Stimulated activated CD4-positive, alpha-beta T cell treated with anti-CD3 and anti-CD28 coated beads, TNF-alpha, amount 100 ng/mL, for 4 hours (primary cell): Measurements from ENCODE around the gene KRTAP21-3.
"Not testable (repeated sequence)": the region's sequence is repeated elsewhere in the genome, so short reads cannot be mapped to it uniquely, and the experiment has no call there.

Source experiments
- DNase-seq, 3 experiments: peaks; one replicate each; pipeline ENCODE4 v3.0.0-alpha.2; 2020; ENCODE audit warnings: low read depth in 3 of 3

KRTAP21-3 gene

GRCh38 chr21:30718239-30718909 lies at the start of gene KRTAP21-3:
KRTAP21-3 (minus strand) TSS chr21:30718777; CDS start chr21:30718759, 18 bp downstream.
- no peak for DNase-seq

- DNase-seq: no peak
Measured at GRCh38 chr21:30760776-30761175, 42.2 kb upstream of the KRTAP21-3 start.

- DNase-seq: no peak
Measured at GRCh38 chr21:30758306-30758705, 39.7 kb upstream of the KRTAP21-3 start.

GRCh38 chr21:30755328-30755727 lies 36.8 kb upstream of the KRTAP21-3 start, which contains the start of gene KRTAP21-1:
KRTAP21-1 (minus strand) TSS chr21:30755428; CDS start chr21:30755378, 50 bp downstream.
- DNase-seq: not testable (repeated sequence)

GRCh38 chr21:30747159-30747558 lies 28.6 kb upstream of the KRTAP21-3 start, which contains the start of gene KRTAP21-2:
KRTAP21-2 (minus strand) TSS chr21:30747259; CDS start chr21:30747202, 57 bp downstream.
- DNase-seq: no peak

GRCh38 chr21:30740462-30740861 lies 21.9 kb upstream of the KRTAP21-3 start:
- DNase-seq: no peak

GRCh38 chr21:30733026-30733425 lies 14.4 kb upstream of the KRTAP21-3 start:
- DNase-seq: no peak

- no peak for DNase-seq
Measured at GRCh38 chr21:30726726-30727125, 8.1 kb upstream of the KRTAP21-3 start.

- DNase-seq: no peak
Measured at GRCh38 chr21:30719401-30719800, 824 bp upstream of the KRTAP21-3 start.

GRCh38 chr21:30717105-30717504 lies 1.5 kb downstream of the KRTAP21-3 start:
- DNase-seq: no peak

- DNase-seq: no peak
Measured at GRCh38 chr21:30714946-30715345, 3.6 kb downstream of the KRTAP21-3 start.

- DNase-seq: no peak
Measured at GRCh38 chr21:30714456-30714855, 4.1 kb downstream of the KRTAP21-3 start.

GRCh38 chr21:30713766-30714165 lies 4.8 kb downstream of the KRTAP21-3 start:
- no peak for DNase-seq

- DNase-seq: no peak
Measured at GRCh38 chr21:30710499-30710898, 8.1 kb downstream of the KRTAP21-3 start.

- DNase-seq: no peak
Measured at GRCh38 chr21:30707409-30707808, 11.2 kb downstream of the KRTAP21-3 start.

- DNase-seq: no peak
Measured at GRCh38 chr21:30695956-30696355, 22.6 kb downstream of the KRTAP21-3 start.

- no peak for DNase-seq
Measured at GRCh38 chr21:30689822-30690221, 28.8 kb downstream of the KRTAP21-3 start.

- DNase-seq: no peak
Measured at GRCh38 chr21:30684506-30684905, 34.1 kb downstream of the KRTAP21-3 start.

- no peak for DNase-seq
Measured at GRCh38 chr21:30680586-30680985, 38.0 kb downstream of the KRTAP21-3 start.

- no peak for DNase-seq
Measured at GRCh38 chr21:30676737-30677136, 41.8 kb downstream of the KRTAP21-3 start.

- DNase-seq: no peak
Measured at GRCh38 chr21:30674312-30674711, 44.3 kb downstream of the KRTAP21-3 start.

- DNase-seq: no peak
Measured at GRCh38 chr21:30672985-30673650, 45.5 kb downstream of the KRTAP21-3 start.

- DNase-seq: no peak
Measured at GRCh38 chr21:30668776-30669175, 49.8 kb downstream of the KRTAP21-3 start.
